ENCODE data around the gene CEP120.

CEP120 gene

GRCh38 chr5:123297866-123298265 is 125.3 kb downstream of the CEP120 start:
- Histone ChIP-seq H3K9me3 (ENCODE audit: control insufficient read depth, low read length) (peaks cover 19% of the 10 kb centered on the region), H3K36me3 (ENCODE audit: control insufficient read depth, insufficient read depth, low read length, severe bottlenecking) (no peaks in the 10 kb centered on the region), H3K4me1 (ENCODE audit: control insufficient read depth, insufficient read depth, low read length) (no peaks in the 10 kb centered on the region), H3K9ac (ENCODE audit: low read length) (no peak overlapping the region), H3K27me3 (replicated peaks; ENCODE audit: control insufficient read depth, insufficient read depth, low read length) (no peaks in the 10 kb centered on the region), H3K4me3 (ENCODE audit: low read length) (no peak overlapping the region)
- DNase-seq (ENCODE audit: low read depth): no peak

GRCh38 chr5:123297198-123297831 is 125.9 kb downstream of the CEP120 start:
- no peaks in the 10 kb centered on the region for H3K36me3 ChIP-seq (ENCODE audit: control insufficient read depth, insufficient read depth, low read length, severe bottlenecking)
- H3K9ac ChIP-seq (ENCODE audit: low read length): no peak overlapping the region
- H3K9me3 ChIP-seq (ENCODE audit: control insufficient read depth, low read length): peaks cover 19% of the 10 kb centered on the region
- no peaks in the 10 kb centered on the region for H3K27me3 ChIP-seq (replicated peaks; ENCODE audit: control insufficient read depth, insufficient read depth, low read length)
- no peaks in the 10 kb centered on the region for H3K4me1 ChIP-seq (ENCODE audit: control insufficient read depth, insufficient read depth, low read length)
- no peak for DNase-seq (ENCODE audit: low read depth)
- H3K4me3 ChIP-seq (ENCODE audit: low read length): no peak overlapping the region

All from adipocyte (in vitro differentiated cells).